ENCODE measurements around the gene MROH2A. TPM values are rescaled to one million over a fixed set of nuclear protein-coding genes. Genes with fewer than 3 reads are reported as not detected.
A peak's percentile ranks its signal among the peaks of the same experiment; 100 is the strongest.

Gene MROH2A
- total and polyA plus RNA-seq, 9 of the 15 experiments (the other 6 are each of a cell fraction or from before 2014, with no cell fraction given) = 0.03 TPM; not detected in 8

DNA sequence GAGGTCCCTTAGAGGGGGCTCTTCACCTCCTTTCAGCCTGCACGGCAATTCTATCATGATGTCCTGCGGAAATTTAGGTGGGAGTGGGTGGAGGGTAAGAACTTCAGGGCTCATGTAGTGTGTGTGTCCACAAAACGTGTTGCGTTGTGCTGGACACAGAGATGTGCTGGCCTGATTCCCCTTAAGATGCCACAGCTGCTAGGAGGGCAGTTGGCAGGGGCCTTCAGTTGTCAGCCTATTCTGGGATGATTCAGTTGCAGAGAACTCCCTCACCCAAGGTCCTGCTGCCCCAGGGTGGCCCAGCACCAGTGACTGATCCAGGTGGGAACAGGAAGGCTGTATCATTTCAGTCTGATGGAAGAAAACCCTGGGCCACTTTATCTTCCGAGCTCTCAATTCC is 77.2 kb downstream of the MROH2A start:
- FAIRE-seq = no peak
- Histone ChIP-seq H3K4me1 (replicated peaks in 1 of 2; ENCODE audit: control insufficient read depth in 2 of 2, insufficient read depth in 2 of 2, low read length in 2 of 2) (peaks cover 14 to 21% of the 10 kb centered on the region in 2 experiments; a peak in 4 of 5 replicates), H3K9ac (ENCODE audit: insufficient read depth in 1 of 2, low read depth in 2 of 2, low read length in 2 of 2) (peak overlapping the region in 1 of 2 experiments; percentile 70; a peak in 3 of 4 replicates), H4K20me1 (replicated peaks; ENCODE audit: control insufficient read depth, insufficient read depth, low read length) (no peaks in the 10 kb centered on the region), H3K36me3 (ENCODE audit: control insufficient read depth, insufficient read depth, low read length) (peaks cover 32% of the 10 kb centered on the region), H3K9me1 (ENCODE audit: control insufficient read depth, insufficient read depth, low read length) (peaks cover 4% of the 10 kb centered on the region), H3K79me2 (ENCODE audit: control insufficient read depth, insufficient read depth, low read length) (peaks cover 40% of the 10 kb centered on the region), H3K4me3 (no peak overlapping the region), H3K9me3 (replicated peaks; ENCODE audit: control insufficient read depth, insufficient read depth, low read depth, low read length) (no peaks in the 10 kb centered on the region), H2AFZ (ENCODE audit: low read depth, low read length) (peak overlapping the region; percentile 78; the same call in 1 of the 2 replicates), H3K27me3 (ENCODE audit: control insufficient read depth in 2 of 2, insufficient read depth in 2 of 2, low read length in 2 of 2) (no peaks in the 10 kb centered on the region), H3K4me2 (ENCODE audit: insufficient read depth, low read length) (peak overlapping the region; percentile 98), H3K27ac (ENCODE audit: extremely low read depth, low read depth, low read length) (peak overlapping the region; percentile 96)
- BruUV-seq (replicated peaks) = no TSS peak
- intact Hi-C loops (cut with micrococcal nuclease) (loop anchor here (5.0 to 10.0 kb wide), 2 partner anchors 692 to 1259 kb away; no protein-coding TSS in a partner anchor), in situ Hi-C loops (cut with MboI) (loop anchor here (25.0 kb wide), 1 partner anchor 682 kb away; no protein-coding TSS in a partner anchor)
- TF ChIP-seq ZNF639 (CRISPR knock-in tag; conservative IDR thresholded peaks at IDR 0.05 in 1 of 2, IDR thresholded peaks at IDR 0.05 in 1 of 2) (peak in 1 of 2 experiments; percentile 17; a peak in 2 of 4 replicates), ZNF134 (CRISPR knock-in tag; conservative IDR thresholded peaks at IDR 0.05) (no peak)
- CTCF ChIA-PET (ENCODE audit: low intra/inter-chr PET ratio) = no interaction called here
- no peak for DNase-seq (ENCODE audit: extremely low read depth in 1 of 4, low spot score in 3 of 4)
- ATAC-seq = no peak
- POLR2A ChIA-PET = interaction anchor here (1.3 to 1.5 kb wide), 2 partner anchors 9 kb away, joined by 3 to 5 read pairs; no protein-coding TSS in a partner anchor
- WGBS (ENCODE audit: insufficient coverage, low coverage, missing lambda C conversion rate) = 74% methylated on average over 5 of the region's 5 CpGs

DNA sequence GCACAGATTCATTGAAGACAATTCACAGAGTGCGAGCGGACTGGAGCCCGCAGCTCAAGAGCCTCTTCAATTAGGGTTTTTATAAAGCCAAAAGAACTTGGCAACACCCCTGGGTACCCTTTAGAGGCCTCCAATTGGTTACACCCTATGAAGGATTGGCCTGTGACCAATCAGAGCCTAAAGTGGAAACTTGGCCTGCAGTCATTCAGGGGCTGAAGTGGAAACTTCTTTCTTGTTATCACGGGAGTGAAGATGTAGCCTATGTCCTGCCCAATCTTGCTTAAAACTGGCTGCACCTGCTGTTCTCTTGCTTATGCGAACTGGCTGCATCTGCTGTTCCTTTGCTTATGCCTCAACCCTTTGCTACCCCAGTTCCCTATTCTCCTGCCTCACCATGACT is 78.1 kb downstream of the MROH2A start:
- BruUV-seq (replicated peaks) = no TSS peak
- POLR2A ChIA-PET = no interaction called here

More for the DNA sequence above, 78.1 kb downstream of the MROH2A start:
- Histone ChIP-seq H3K4me3 (no peak overlapping the region), H3K4me2 (ENCODE audit: insufficient read depth, low read length) (no peak overlapping the region), H3K36me3 (ENCODE audit: control insufficient read depth, insufficient read depth, low read length) (peaks cover 24% of the 10 kb centered on the region), H3K27ac (ENCODE audit: extremely low read depth, low read depth, low read length) (no peak overlapping the region), H3K9ac (ENCODE audit: insufficient read depth in 1 of 2, low read depth in 2 of 2, low read length in 2 of 2) (no peak overlapping the region), H3K9me3 (replicated peaks; ENCODE audit: control insufficient read depth, insufficient read depth, low read depth, low read length) (no peaks in the 10 kb centered on the region), H3K9me1 (ENCODE audit: control insufficient read depth, insufficient read depth, low read length) (peaks cover 4% of the 10 kb centered on the region), H3K4me1 (replicated peaks in 1 of 2; ENCODE audit: control insufficient read depth in 2 of 2, insufficient read depth in 2 of 2, low read length in 2 of 2) (peaks cover 14 to 21% of the 10 kb centered on the region in 2 experiments; a peak in 4 of 5 replicates), H3K79me2 (ENCODE audit: control insufficient read depth, insufficient read depth, low read length) (peaks cover 32% of the 10 kb centered on the region), H3K27me3 (ENCODE audit: control insufficient read depth in 2 of 2, insufficient read depth in 2 of 2, low read length in 2 of 2) (no peaks in the 10 kb centered on the region), H4K20me1 (replicated peaks; ENCODE audit: control insufficient read depth, insufficient read depth, low read length) (no peaks in the 10 kb centered on the region), H2AFZ (ENCODE audit: low read depth, low read length) (no peak overlapping the region)
- intact Hi-C loops (cut with micrococcal nuclease) (loop anchor here (5.0 to 10.0 kb wide), 2 partner anchors 691 to 1259 kb away; no protein-coding TSS in a partner anchor), in situ Hi-C loops (cut with MboI) (loop anchor here (25.0 kb wide), 1 partner anchor 681 kb away; no protein-coding TSS in a partner anchor)
- FAIRE-seq (no peak), DNase-seq (ENCODE audit: extremely low read depth in 1 of 4, low spot score in 3 of 4) (no peak), ATAC-seq (no peak)
- CTCF ChIA-PET (ENCODE audit: low intra/inter-chr PET ratio) = no interaction called here
- TF ChIP-seq, protein P1, sequence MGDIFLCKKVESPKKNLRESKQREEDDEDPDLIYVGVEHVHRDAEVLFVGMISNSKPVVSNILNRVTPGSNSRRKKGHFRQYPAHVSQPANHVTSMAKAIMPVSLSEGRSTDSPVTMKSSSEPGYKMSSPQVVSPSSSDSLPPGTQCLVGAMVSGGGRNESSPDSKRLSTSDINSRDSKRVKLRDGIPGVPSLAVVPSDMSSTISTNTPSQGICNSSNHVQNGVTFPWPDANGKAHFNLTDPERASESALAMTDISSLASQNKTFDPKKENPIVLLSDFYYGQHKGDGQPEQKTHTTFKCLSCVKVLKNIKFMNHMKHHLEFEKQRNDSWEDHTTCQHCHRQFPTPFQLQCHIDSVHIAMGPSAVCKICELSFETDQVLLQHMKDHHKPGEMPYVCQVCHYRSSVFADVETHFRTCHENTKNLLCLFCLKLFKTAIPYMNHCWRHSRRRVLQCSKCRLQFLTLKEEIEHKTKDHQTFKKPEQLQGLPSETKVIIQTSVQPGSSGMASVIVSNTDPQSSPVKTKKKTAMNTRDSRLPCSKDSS (IDR thresholded peaks at IDR 0.05; ENCODE audit: low read depth, partially characterized antibody) = no peak
- TF ChIP-seq PHF21A (IDR thresholded peaks at IDR 0.05; ENCODE audit: borderline replicate concordance, low read depth) (no peak), ASH1L (IDR thresholded peaks at IDR 0.05; ENCODE audit: borderline replicate concordance, low read depth, partially characterized antibody) (peak; percentile 12), NFYB (IDR thresholded peaks at IDR 0.05; ENCODE audit: extremely low read depth, insufficient read length) (peak; percentile 46), RBM25 (IDR thresholded peaks at IDR 0.05; ENCODE audit: low read depth, low read length, severe bottlenecking) (peak; percentile 44), PKNOX1 (IDR thresholded peaks at IDR 0.05) (peak; percentile 88)
- 90% methylated on average over 3 of the region's 5 CpGs for WGBS (ENCODE audit: insufficient coverage, low coverage, missing lambda C conversion rate)
